Bronchial epithelial cell (primary cell): ENCODE measurements around the gene LRP2. TPM values are rescaled to one million over a fixed set of nuclear protein-coding genes. Genes with fewer than 3 reads are reported as not detected.

Source experiments
- DNase-seq: peaks from one replicate; pipeline ENCODE4 v3.0.0-alpha.2; 2010; ENCODE audit warnings: low read depth
- FAIRE-seq: peaks from 2 replicates; lab custom pipeline; 2011; peaks lifted over from hg19 to GRCh38; lab: Jason Lieb, UNC
- H3K27me3 ChIP-seq: 2 replicates; pipeline ENCODE4 v1.5.1; 2011; ENCODE audit warnings: low read length; ENCODE audit not compliant: control insufficient read depth, insufficient read depth
- H3K36me3 ChIP-seq: 2 replicates; pipeline ENCODE4 v1.5.1; 2011; ENCODE audit warnings: low read length; ENCODE audit not compliant: control insufficient read depth, insufficient read depth
- H3K4me3 ChIP-seq: 2 replicates; pipeline ENCODE4 v1.5.1; 2011; ENCODE audit warnings: mild to moderate bottlenecking, low read depth, low read length, control low read depth
- total RNA-seq: library from RNA; depleted of rRNA; stranded (reverse); fragments of >200 nt; gene quantifications from 2 replicates; pipeline ENCODE4 v1.2.1, GENCODE V29; 2014
- TF ChIP-seq, protein P1 (sequence below): IDR thresholded peaks from 2 replicates; pipeline ENCODE4 v1.5.1; 2011; ENCODE audit warnings: mild to moderate bottlenecking, moderate library complexity, low read length, control low read depth, inconsistent platforms; ENCODE audit not compliant: insufficient read depth, severe bottlenecking

LRP2 gene
- total RNA-seq, 1 donor from 2014 or later = not detected

DNA sequence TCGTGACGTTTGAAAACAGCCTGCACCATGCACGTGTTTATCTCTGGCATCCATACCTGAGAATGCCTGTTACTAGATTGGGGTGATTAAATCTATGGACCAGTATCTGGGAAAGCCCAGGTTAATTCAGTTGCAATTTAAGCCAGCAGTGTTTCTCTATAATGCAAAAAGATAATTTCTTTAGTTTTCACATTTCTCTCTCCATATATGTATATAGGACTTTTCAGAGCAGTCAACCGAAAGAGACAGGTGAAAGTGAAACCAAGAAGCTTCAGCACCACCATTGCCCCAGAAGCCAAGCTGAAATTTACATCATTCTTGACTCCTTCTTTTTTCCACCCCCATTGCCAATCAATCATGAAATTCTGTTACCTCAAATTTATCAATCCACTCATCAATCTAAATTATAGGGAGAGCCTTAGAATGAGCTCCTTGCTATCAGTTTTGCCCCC lies 2.7 kb upstream of the LRP2 start:
- DNase-seq (no peak), FAIRE-seq (no peak)
- TF ChIP-seq, protein P1, sequence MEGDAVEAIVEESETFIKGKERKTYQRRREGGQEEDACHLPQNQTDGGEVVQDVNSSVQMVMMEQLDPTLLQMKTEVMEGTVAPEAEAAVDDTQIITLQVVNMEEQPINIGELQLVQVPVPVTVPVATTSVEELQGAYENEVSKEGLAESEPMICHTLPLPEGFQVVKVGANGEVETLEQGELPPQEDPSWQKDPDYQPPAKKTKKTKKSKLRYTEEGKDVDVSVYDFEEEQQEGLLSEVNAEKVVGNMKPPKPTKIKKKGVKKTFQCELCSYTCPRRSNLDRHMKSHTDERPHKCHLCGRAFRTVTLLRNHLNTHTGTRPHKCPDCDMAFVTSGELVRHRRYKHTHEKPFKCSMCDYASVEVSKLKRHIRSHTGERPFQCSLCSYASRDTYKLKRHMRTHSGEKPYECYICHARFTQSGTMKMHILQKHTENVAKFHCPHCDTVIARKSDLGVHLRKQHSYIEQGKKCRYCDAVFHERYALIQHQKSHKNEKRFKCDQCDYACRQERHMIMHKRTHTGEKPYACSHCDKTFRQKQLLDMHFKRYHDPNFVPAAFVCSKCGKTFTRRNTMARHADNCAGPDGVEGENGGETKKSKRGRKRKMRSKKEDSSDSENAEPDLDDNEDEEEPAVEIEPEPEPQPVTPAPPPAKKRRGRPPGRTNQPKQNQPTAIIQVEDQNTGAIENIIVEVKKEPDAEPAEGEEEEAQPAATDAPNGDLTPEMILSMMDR = no peak
- Histone ChIP-seq H3K4me3 (no peak overlapping the region), H3K27me3 (peaks cover 32% of the 10 kb centered on the region), H3K36me3 (no peaks in the 10 kb centered on the region)

DNA sequence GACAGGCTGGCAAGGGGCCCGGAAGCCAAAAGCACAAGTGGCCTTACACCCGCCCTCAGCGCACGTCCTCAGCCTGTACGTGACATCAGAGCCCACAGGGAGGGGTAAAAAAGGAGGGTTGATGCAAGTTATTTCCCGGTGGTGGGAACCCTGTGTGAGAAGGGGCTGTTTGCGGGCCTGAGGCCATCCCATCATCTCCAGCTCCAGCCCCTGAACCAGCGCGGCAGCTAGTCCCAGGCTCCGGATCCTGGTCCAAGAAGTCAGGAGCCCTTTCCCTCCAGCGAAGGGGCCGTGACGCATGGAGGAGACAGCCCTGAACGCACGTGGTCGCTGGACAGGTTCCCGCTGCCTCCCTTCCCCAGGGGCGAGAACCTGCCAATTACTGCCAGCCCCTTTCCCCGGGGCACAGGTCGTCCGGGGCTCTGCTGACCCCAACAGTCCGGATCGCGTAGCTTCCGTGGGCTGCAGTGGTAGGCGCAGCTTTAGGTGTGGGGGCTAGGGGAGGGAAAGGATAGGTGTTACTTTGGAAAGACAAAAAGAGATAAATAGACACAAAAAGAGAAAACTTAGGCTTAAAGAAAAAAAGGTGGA lies 1.3 kb upstream of the LRP2 start:
- H3K4me3 ChIP-seq = peak overlapping the region; percentile 35
- no peaks in the 10 kb centered on the region for H3K36me3 ChIP-seq
- TF ChIP-seq, protein P1 = no peak
- peaks cover 35% of the 10 kb centered on the region for H3K27me3 ChIP-seq
- peak; percentile 7 for DNase-seq
- no peak for FAIRE-seq

DNA sequence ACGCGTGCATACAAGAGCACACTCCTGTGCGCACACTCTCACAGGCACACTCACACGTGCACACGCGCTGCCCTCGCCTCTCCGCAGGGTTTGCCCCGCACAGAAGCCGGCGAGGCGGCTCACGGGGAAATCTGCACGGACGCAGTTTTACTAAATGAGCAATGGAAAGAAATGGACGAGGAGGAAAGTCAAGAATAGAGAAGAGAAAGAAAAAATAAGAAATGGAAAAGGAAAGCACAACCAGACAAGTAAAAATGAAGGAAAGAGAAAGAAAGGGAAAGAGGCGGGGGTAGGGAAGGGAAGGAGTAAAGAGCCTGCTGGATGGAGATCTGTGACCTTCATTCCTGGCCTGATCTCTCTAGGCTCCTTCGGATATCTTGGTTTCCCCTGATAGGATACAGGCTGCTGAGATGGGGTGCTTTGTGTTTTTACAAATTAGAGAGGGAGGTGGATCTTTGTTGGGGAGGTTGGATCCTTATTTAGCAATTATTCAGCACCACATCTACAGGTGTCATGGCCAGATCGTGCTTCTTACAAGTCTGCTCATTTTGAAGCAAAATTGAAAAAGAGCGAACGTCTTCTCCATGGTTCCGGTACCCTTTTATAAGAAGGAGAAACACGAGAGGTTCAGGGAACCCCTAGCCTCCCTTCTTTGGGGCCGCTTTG lies 693 bp upstream of the LRP2 start:
- FAIRE-seq (no peak), DNase-seq (peak; percentile 3)
- Histone ChIP-seq H3K4me3 (no peak overlapping the region), H3K27me3 (peaks cover 35% of the 10 kb centered on the region), H3K36me3 (no peaks in the 10 kb centered on the region)
- TF ChIP-seq, protein P1 = no peak

DNA sequence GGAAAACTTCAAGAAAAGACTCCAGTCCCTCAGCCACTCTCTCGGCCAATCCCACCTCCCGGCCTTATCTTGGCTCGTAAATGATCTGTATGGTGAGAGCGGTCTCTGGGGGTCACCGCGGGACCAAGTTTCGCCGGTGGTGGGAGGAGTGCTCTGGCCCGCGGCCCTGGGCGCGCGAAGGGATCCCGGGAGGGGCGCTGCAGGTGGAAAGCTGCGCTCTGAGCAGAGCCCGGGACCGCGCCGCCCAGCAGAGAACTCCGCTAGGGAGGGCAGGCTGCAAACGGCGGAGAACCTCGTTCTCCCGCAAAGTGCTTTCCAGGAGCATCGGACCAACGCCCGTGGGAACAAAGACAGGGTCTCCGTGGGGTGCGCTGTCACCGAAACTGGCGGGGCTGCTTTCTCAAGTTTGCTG lies 622 bp downstream of the LRP2 start:
- Histone ChIP-seq H3K4me3 (no peak overlapping the region), H3K27me3 (peaks cover 35% of the 10 kb centered on the region), H3K36me3 (no peaks in the 10 kb centered on the region)
- no peak for FAIRE-seq
- TF ChIP-seq, protein P1 = no peak
- DNase-seq = no peak

DNA sequence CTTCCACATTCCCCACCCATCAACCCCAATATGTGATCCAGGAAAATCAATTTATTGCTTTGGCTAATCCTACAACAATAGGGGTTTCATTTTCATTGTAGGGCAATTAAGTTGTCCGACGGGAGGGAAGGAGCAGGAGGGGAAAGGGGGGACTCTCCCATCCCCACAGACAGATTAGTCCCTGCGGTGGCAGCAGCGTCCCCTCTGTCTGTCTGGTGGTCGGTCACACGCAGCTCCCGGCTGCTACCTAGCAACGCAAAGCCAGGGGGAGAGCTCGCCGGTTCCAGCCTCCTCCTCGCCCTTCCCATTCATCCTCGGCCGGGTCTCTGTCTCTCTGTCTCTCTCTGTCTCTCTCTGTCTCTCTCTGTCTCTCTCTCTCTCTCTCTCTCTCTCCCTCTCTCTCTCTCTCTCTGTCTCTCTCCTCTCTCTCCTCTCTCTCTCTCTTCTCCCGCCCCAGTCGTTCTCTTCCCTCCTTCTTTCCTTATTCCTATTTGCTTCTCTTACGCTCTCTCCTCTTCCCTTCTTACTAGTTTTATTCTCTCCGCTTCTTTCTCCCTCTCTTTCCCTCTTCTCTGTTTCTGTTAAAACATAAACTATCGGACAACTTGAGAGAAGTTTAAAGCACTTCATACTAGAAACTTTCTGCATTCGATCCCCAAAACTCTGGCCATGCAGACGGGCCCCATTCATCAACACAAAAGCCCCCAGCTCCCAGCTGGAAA lies 1.2 kb downstream of the LRP2 start:
- no peak for DNase-seq
- TF ChIP-seq, protein P1 = no peak
- Histone ChIP-seq H3K27me3 (peaks cover 35% of the 10 kb centered on the region), H3K4me3 (no peak overlapping the region), H3K36me3 (no peaks in the 10 kb centered on the region)
- no peak for FAIRE-seq
